DND-41 (cell line): ENCODE measurements around the gene TMEM245.

Experiments used
- EZH2 ChIP-seq: IDR thresholded peaks from 3 replicates; pipeline ENCODE4 v1.6.1; 2012; ENCODE audit warnings: borderline replicate concordance, low read depth, mild to moderate bottlenecking, moderate library complexity, low read length, inconsistent platforms; ENCODE audit not compliant: severe bottlenecking
- TF ChIP-seq, protein P1 (sequence below): IDR thresholded peaks from 2 replicates; pipeline ENCODE4 v1.5.1; 2012; ENCODE audit warnings: borderline replicate concordance, low read length, moderate library complexity, mild to moderate bottlenecking; ENCODE audit not compliant: poor library complexity, severe bottlenecking; ENCODE audit errors: extremely low read depth

DNA sequence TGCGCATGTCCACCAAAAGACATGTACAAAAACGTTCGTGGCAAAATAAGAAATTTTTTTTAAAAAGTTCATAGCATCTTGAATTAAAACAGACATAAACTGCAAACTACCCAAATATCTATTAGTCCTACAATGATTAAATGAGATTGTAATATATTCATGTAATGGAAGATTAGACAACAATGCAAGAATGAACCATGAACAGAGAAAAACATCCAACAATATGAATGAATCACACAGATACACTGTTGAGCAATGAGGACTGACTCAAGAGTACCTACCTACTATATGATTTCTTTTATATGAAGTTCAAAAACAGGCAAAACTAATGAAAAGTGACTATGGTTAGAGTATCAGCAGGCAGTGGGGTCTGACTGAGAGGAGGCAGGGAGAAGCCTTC is 88.5 kb downstream of the TMEM245 start:
- no peak for TF ChIP-seq EZH2
- TF ChIP-seq, protein P1, sequence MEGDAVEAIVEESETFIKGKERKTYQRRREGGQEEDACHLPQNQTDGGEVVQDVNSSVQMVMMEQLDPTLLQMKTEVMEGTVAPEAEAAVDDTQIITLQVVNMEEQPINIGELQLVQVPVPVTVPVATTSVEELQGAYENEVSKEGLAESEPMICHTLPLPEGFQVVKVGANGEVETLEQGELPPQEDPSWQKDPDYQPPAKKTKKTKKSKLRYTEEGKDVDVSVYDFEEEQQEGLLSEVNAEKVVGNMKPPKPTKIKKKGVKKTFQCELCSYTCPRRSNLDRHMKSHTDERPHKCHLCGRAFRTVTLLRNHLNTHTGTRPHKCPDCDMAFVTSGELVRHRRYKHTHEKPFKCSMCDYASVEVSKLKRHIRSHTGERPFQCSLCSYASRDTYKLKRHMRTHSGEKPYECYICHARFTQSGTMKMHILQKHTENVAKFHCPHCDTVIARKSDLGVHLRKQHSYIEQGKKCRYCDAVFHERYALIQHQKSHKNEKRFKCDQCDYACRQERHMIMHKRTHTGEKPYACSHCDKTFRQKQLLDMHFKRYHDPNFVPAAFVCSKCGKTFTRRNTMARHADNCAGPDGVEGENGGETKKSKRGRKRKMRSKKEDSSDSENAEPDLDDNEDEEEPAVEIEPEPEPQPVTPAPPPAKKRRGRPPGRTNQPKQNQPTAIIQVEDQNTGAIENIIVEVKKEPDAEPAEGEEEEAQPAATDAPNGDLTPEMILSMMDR: no peak
